Measurements from ENCODE around the gene FBXL7.

Gene FBXL7

GRCh38 chr5:15808577-15808976, 308.6 kb downstream of the FBXL7 start:
- ChIA-PET CTCF (no interaction called here), POLR2A (no interaction called here)
- no peak for DNase-seq (ENCODE audit: extremely low spot score)
- no peak for TF ChIP-seq CTCF (IDR thresholded peaks at IDR 0.05; ENCODE audit: control extremely low read depth, extremely low read depth, low read depth, missing control alignments)

- TF ChIP-seq CTCF (IDR thresholded peaks at IDR 0.05; ENCODE audit: control extremely low read depth, extremely low read depth, low read depth, missing control alignments) = no peak
- CTCF ChIA-PET = interaction anchor here (1.0 to 1.1 kb wide), 2 partner anchors 12 to 714 kb away, joined by 3 read pairs; no protein-coding TSS in a partner anchor
- POLR2A ChIA-PET = no interaction called here
- DNase-seq (ENCODE audit: extremely low spot score) = no peak
These were observed 319.6 kb downstream of the FBXL7 start for GRCh38 chr5:15819617-15820016.

- CTCF ChIA-PET = interaction anchor here (2.3 kb wide), 1 partner anchor 716 kb away, joined by 15 read pairs; no protein-coding TSS in a partner anchor
- TF ChIP-seq CTCF (IDR thresholded peaks at IDR 0.05; ENCODE audit: control extremely low read depth, extremely low read depth, low read depth, missing control alignments) = no peak
- no peak for DNase-seq (ENCODE audit: extremely low spot score)
- POLR2A ChIA-PET = no interaction called here
These were observed 321.5 kb downstream of the FBXL7 start for GRCh38 chr5:15821506-15821905.

- CTCF ChIA-PET = interaction anchor here (1.7 kb wide), 1 partner anchor 52 kb away, joined by 4 read pairs; no protein-coding TSS in a partner anchor
- POLR2A ChIA-PET = no interaction called here
- DNase-seq (ENCODE audit: extremely low spot score) = no peak
- no peak for TF ChIP-seq CTCF (IDR thresholded peaks at IDR 0.05; ENCODE audit: control extremely low read depth, extremely low read depth, low read depth, missing control alignments)
These were observed 323.4 kb downstream of the FBXL7 start for GRCh38 chr5:15823398-15823797.

GRCh38 chr5:15827741-15828140, 327.8 kb downstream of the FBXL7 start:
- TF ChIP-seq CTCF (IDR thresholded peaks at IDR 0.05; ENCODE audit: control extremely low read depth, extremely low read depth, low read depth, missing control alignments) = no peak
- DNase-seq (ENCODE audit: extremely low spot score) = no peak
- POLR2A ChIA-PET = no interaction called here
- CTCF ChIA-PET = no interaction called here

GRCh38 chr5:15831408-15831807, 331.4 kb downstream of the FBXL7 start:
- ChIA-PET CTCF (interaction anchor here (1.4 kb wide), 1 partner anchor 11 kb away, joined by 3 read pairs; no protein-coding TSS in a partner anchor), POLR2A (no interaction called here)
- TF ChIP-seq CTCF (IDR thresholded peaks at IDR 0.05; ENCODE audit: control extremely low read depth, extremely low read depth, low read depth, missing control alignments) = no peak
- no peak for DNase-seq (ENCODE audit: extremely low spot score)

GRCh38 chr5:15833365-15833764, 333.4 kb downstream of the FBXL7 start:
- no peak for DNase-seq (ENCODE audit: extremely low spot score)
- ChIA-PET POLR2A (no interaction called here), CTCF (interaction anchor here (1.4 kb wide), 1 partner anchor 9 kb away, joined by 3 read pairs; no protein-coding TSS in a partner anchor)
- no peak for TF ChIP-seq CTCF (IDR thresholded peaks at IDR 0.05; ENCODE audit: control extremely low read depth, extremely low read depth, low read depth, missing control alignments)
